Measurements from ENCODE around the gene JADE3.

JADE3 gene

GRCh38 chrX:47078129-47079043 lies 166.2 kb downstream of the JADE3 start, which contains the start of gene RGN:
Gene RGN (plus strand): TSS chrX:47078443. CDS start chrX:47081145, 2,702 bp downstream.
- TF ChIP-seq CTCF (IDR thresholded peaks at IDR 0.05; ENCODE audit: insufficient read depth, missing control alignments) = no peak

GRCh38 chrX:47080215-47080914 lies 168.1 kb downstream of the JADE3 start:
- no peak for FAIRE-seq
- no peak for TF ChIP-seq CTCF (IDR thresholded peaks at IDR 0.05; ENCODE audit: insufficient read depth, missing control alignments)

More at GRCh38 chrX:47078129-47079043, 166.2 kb downstream of the JADE3 start, which contains the start of gene RGN:
- DNase-seq (ENCODE audit: insufficient read length, low spot score) (no peak), FAIRE-seq (no peak)

GRCh38 chrX:47080915-47081236 lies 168.7 kb downstream of the JADE3 start:
- no peak for TF ChIP-seq CTCF (IDR thresholded peaks at IDR 0.05; ENCODE audit: insufficient read depth, missing control alignments)
- FAIRE-seq (no peak), DNase-seq (ENCODE audit: insufficient read length, low spot score) (no peak)

More at GRCh38 chrX:47080215-47080914, 168.1 kb downstream of the JADE3 start:
- no peak for DNase-seq (ENCODE audit: insufficient read length, low spot score)

- no peak for TF ChIP-seq CTCF (IDR thresholded peaks at IDR 0.05; ENCODE audit: insufficient read depth, missing control alignments)
- DNase-seq (ENCODE audit: insufficient read length, low spot score) (no peak), FAIRE-seq (no peak)
These were observed 179.0 kb downstream of the JADE3 start for GRCh38 chrX:47091149-47091775.

GRCh38 chrX:47093248-47093647 lies 181.0 kb downstream of the JADE3 start:
- peak; percentile 54 for TF ChIP-seq CTCF (IDR thresholded peaks at IDR 0.05; ENCODE audit: insufficient read depth, missing control alignments)
- no peak for DNase-seq (ENCODE audit: insufficient read length, low spot score)
- peak; percentile 73 for FAIRE-seq

GRCh38 chrX:47093860-47094259 lies 181.6 kb downstream of the JADE3 start:
- no peak for TF ChIP-seq CTCF (IDR thresholded peaks at IDR 0.05; ENCODE audit: insufficient read depth, missing control alignments)
- FAIRE-seq = no peak
- no peak for DNase-seq (ENCODE audit: insufficient read length, low spot score)
